GM21381 (cell line): ENCODE measurements around the gene CDCP1.
A peak's percentile ranks its signal among the peaks of the same experiment; 100 is the strongest.

ENCODE experiments used
- ATAC-seq: cut with Tn5 transposase; IDR thresholded peaks from one replicate; pipeline ENCODE4 v1.9.1; 2021; ENCODE audit warnings: mild to moderate bottlenecking, moderate library complexity; ENCODE audit not compliant: unreplicated experiment

CDCP1 gene

GRCh38 chr3:45116350-45116749 lies 29.8 kb downstream of the CDCP1 start:
- no peak for ATAC-seq

- no peak for ATAC-seq
These were observed 32.5 kb downstream of the CDCP1 start for GRCh38 chr3:45113625-45114050.

- ATAC-seq: no peak
These were observed 33.2 kb downstream of the CDCP1 start for GRCh38 chr3:45112939-45113338.

GRCh38 chr3:45110509-45110833 lies 35.7 kb downstream of the CDCP1 start:
- no peak for ATAC-seq

- ATAC-seq: peak; percentile 44
These were observed 36.2 kb downstream of the CDCP1 start for GRCh38 chr3:45109771-45110508.

GRCh38 chr3:45106874-45107273 lies 39.3 kb downstream of the CDCP1 start:
- no peak for ATAC-seq

- ATAC-seq: no peak
These were observed 40.1 kb downstream of the CDCP1 start for GRCh38 chr3:45105855-45106671.

- ATAC-seq: no peak
These were observed 41.2 kb downstream of the CDCP1 start for GRCh38 chr3:45104715-45105711.

GRCh38 chr3:45103753-45104714 lies 42.1 kb downstream of the CDCP1 start:
- ATAC-seq: no peak

- no peak for ATAC-seq
These were observed 42.8 kb downstream of the CDCP1 start for GRCh38 chr3:45103334-45103733.

- no peak for ATAC-seq
These were observed 45.2 kb downstream of the CDCP1 start for GRCh38 chr3:45100981-45101407.

- ATAC-seq: no peak
These were observed 47.9 kb downstream of the CDCP1 start for GRCh38 chr3:45098310-45098709.

- no peak for ATAC-seq
These were observed 48.8 kb downstream of the CDCP1 start for GRCh38 chr3:45097296-45097883.

- ATAC-seq: no peak
These were observed 50.2 kb downstream of the CDCP1 start for GRCh38 chr3:45095916-45096526.

GRCh38 chr3:45093176-45093575 lies 53.0 kb downstream of the CDCP1 start:
- no peak for ATAC-seq

- ATAC-seq: no peak
These were observed 53.8 kb downstream of the CDCP1 start for GRCh38 chr3:45092132-45093031.

GRCh38 chr3:45090855-45091254 lies 55.3 kb downstream of the CDCP1 start:
- no peak for ATAC-seq
